ENCODE data around the gene YIF1B. TPM values are rescaled to one million over a fixed set of nuclear protein-coding genes. Genes with fewer than 3 reads are reported as not detected.
A peak's percentile ranks its signal among the peaks of the same experiment; 100 is the strongest.

Gene YIF1B
- total and polyA plus RNA-seq, 9 of the 15 experiments (the other 6 are each of a cell fraction or from before 2014, with no cell fraction given) = 8.5 to 586 (median 323) TPM

- TF ChIP-seq ZNF586 (CRISPR knock-in tag; conservative IDR thresholded peaks at IDR 0.05) (no peak), KDM4B (IDR thresholded peaks at IDR 0.05; ENCODE audit: borderline replicate concordance in 2 of 2, low read depth in 1 of 2) (no peak), PYGO2 (tag; IDR thresholded peaks at IDR 0.05) (no peak), TOE1 (IDR thresholded peaks at IDR 0.05; ENCODE audit: borderline replicate concordance) (no peak), TOE1 (CRISPR knock-in tag; IDR thresholded peaks at IDR 0.05; ENCODE audit: borderline replicate concordance, low read depth) (no peak), BRCA1 (IDR thresholded peaks at IDR 0.05) (no peak), BRCA1 (CRISPR knock-in tag; IDR thresholded peaks at IDR 0.05) (no peak), SAFB (IDR thresholded peaks at IDR 0.05; ENCODE audit: borderline replicate concordance, low read depth, low read length) (0 out of 2 replicates have a peak, but pooled peaks have one; percentile 46), CTBP1 (IDR thresholded peaks at IDR 0.05; ENCODE audit: borderline replicate concordance) (peak; percentile 74), MNT (conservative IDR thresholded peaks at IDR 0.05) (no peak; a peak in 1 of 4 replicates), GABPA (tag; conservative IDR thresholded peaks at IDR 0.05; ENCODE audit: low read depth) (0 out of 2 replicates have a peak, but pooled peaks have one; percentile 4), ZBTB8A (IDR thresholded peaks at IDR 0.05; ENCODE audit: partially characterized antibody) (no peak), NR4A1 (CRISPR knock-in tag; IDR thresholded peaks at IDR 0.05) (no peak), NR4A1 (tag; IDR thresholded peaks at IDR 0.05) (no peak), E2F6 (IDR thresholded peaks at IDR 0.05; ENCODE audit: borderline replicate concordance in 1 of 2, extremely low read depth in 1 of 2, insufficient read depth in 1 of 2, insufficient read length in 1 of 2, low read depth in 1 of 2, low read length in 1 of 2, poor library complexity in 1 of 2, severe bottlenecking in 1 of 2) (peak in 1 of 2 experiments; percentile 35), KDM5B (IDR thresholded peaks at IDR 0.05; ENCODE audit: insufficient replicate concordance, low read depth, low read length) (no peak), CC2D1A (IDR thresholded peaks at IDR 0.05) (no peak), PRDM10 (IDR thresholded peaks at IDR 0.05; ENCODE audit: partially characterized antibody) (no peak), PTBP1 (IDR thresholded peaks at IDR 0.05; ENCODE audit: low read depth, low read length) (no peak)
- TF ChIP-seq, protein P1, sequence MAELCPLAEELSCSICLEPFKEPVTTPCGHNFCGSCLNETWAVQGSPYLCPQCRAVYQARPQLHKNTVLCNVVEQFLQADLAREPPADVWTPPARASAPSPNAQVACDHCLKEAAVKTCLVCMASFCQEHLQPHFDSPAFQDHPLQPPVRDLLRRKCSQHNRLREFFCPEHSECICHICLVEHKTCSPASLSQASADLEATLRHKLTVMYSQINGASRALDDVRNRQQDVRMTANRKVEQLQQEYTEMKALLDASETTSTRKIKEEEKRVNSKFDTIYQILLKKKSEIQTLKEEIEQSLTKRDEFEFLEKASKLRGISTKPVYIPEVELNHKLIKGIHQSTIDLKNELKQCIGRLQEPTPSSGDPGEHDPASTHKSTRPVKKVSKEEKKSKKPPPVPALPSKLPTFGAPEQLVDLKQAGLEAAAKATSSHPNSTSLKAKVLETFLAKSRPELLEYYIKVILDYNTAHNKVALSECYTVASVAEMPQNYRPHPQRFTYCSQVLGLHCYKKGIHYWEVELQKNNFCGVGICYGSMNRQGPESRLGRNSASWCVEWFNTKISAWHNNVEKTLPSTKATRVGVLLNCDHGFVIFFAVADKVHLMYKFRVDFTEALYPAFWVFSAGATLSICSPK (IDR thresholded peaks at IDR 0.05; ENCODE audit: borderline replicate concordance) = no peak
Observed at GRCh38 chr19:38361633-38362075, 45.9 kb upstream of the YIF1B start (continued).

All from K562 (cell line).